H1 (cell line): ENCODE results near the gene COMP. TPM values are rescaled to one million over a fixed set of nuclear protein-coding genes. Genes with fewer than 3 reads are reported as not detected.

Experiments
- CTCF ChIA-PET: fragments of 300-600 bp; sonication (Branson Sonifier 250); formaldehyde crosslinking; loops from one replicate; lab custom pipeline; 2021; ENCODE audit not compliant: partially characterized antibody; lab: Charles Lee
- POLR2A ChIA-PET: fragments of 300-600 bp; sonication (Branson Sonifier 250); formaldehyde crosslinking; loops from one replicate; lab custom pipeline; 2021; ENCODE audit warnings: inconsistent platforms; ENCODE audit not compliant: partially characterized antibody; lab: Charles Lee
- DNase-seq, 2 experiments: peaks; one replicate each; pipeline versions ENCODE4 v3.0.0 to v3.0.0-alpha.2; 2010 to 2022; ENCODE audit warnings: low spot score in 2 of 2, low read depth in 1 of 2, mixed read lengths in 1 of 2
- FAIRE-seq: peaks from 2 replicates; lab custom pipeline; 2011; peaks lifted over from hg19 to GRCh38; lab: Jason Lieb, UNC
- H2AFZ ChIP-seq: 2 replicates; pipeline ENCODE4 v1.8.1; 2012; ENCODE audit warnings: low read length, inconsistent platforms
- H2AK5ac ChIP-seq: 2 replicates; pipeline ENCODE4 v1.6.1; 2013; ENCODE audit warnings: low read depth, low read length
- H2BK120ac ChIP-seq: replicated peaks from 2 replicates; pipeline ENCODE3; 2013; ENCODE audit warnings: low read depth, low read length, inconsistent platforms
- H2BK12ac ChIP-seq: 2 replicates; pipeline ENCODE4 v1.6.1; 2013; ENCODE audit warnings: low read depth, low read length
- H2BK15ac ChIP-seq: 2 replicates; pipeline ENCODE4 v1.6.1; 2013; ENCODE audit warnings: low read length
- H2BK20ac ChIP-seq: 2 replicates; pipeline ENCODE4 v1.6.1; 2013; ENCODE audit warnings: low read length
- H2BK5ac ChIP-seq: 2 replicates; pipeline ENCODE4 v1.6.1; 2013; ENCODE audit warnings: low read depth, low read length
- H3K14ac ChIP-seq: 2 replicates; pipeline ENCODE4 v1.6.1; 2013; ENCODE audit warnings: inconsistent platforms; ENCODE audit not compliant: insufficient read length
- H3K18ac ChIP-seq: 2 replicates; pipeline ENCODE4 v1.6.1; 2013; ENCODE audit warnings: low read length; ENCODE audit errors: extremely low read depth
- H3K23ac ChIP-seq: 2 replicates; pipeline ENCODE4 v1.6.1; 2013; ENCODE audit warnings: inconsistent platforms; ENCODE audit not compliant: insufficient read length
- H3K23me2 ChIP-seq: 2 replicates; pipeline ENCODE4 v1.6.1; 2013; ENCODE audit warnings: low read depth, low read length
- H3K27ac ChIP-seq: 2 replicates; pipeline ENCODE4 v1.6.1; 2011; ENCODE audit warnings: low read depth, low read length, inconsistent platforms
- H3K27me3 ChIP-seq, 4 experiments: replicated peaks in 1 of 4; 1 replicate in 1 of 4; 2 replicates in 3 of 4; pipeline versions ENCODE4 v1.6.1 to v1.8.1; 2011 to 2013; ENCODE audit warnings: low read length in 3 of 4, mild to moderate bottlenecking in 3 of 4, inconsistent platforms in 2 of 4, mixed read lengths in 2 of 4, moderate library complexity in 1 of 4; ENCODE audit not compliant: control insufficient read depth in 3 of 4, insufficient read depth in 3 of 4; ENCODE audit errors: extremely low read depth in 1 of 4
- H3K36me3 ChIP-seq, 4 experiments: 2 replicates each; pipeline versions ENCODE4 v1.6.1 to v1.8.1; 2011 to 2013; ENCODE audit warnings: mild to moderate bottlenecking in 4 of 4, low read length in 3 of 4, moderate library complexity in 2 of 4, control low read depth in 1 of 4, inconsistent platforms in 1 of 4; ENCODE audit not compliant: insufficient read depth in 4 of 4, control insufficient read depth in 2 of 4
- H3K4ac ChIP-seq: replicated peaks from 2 replicates; pipeline ENCODE3; 2013; ENCODE audit warnings: low read length, low read depth, mixed read lengths, inconsistent platforms; ENCODE audit not compliant: insufficient read length
- H3K4me1 ChIP-seq, 4 experiments: replicated peaks in 1 of 4; 1 replicate in 1 of 4; 2 replicates in 3 of 4; pipeline versions ENCODE4 v1.6.1 to v1.8.1; 2011 to 2013; ENCODE audit warnings: low read length in 3 of 4, inconsistent platforms in 2 of 4, mixed read lengths in 1 of 4; ENCODE audit not compliant: insufficient read depth in 4 of 4, control insufficient read depth in 3 of 4
- H3K4me2 ChIP-seq, 2 experiments: 2 replicates each; pipeline versions ENCODE4 v1.6.1 to v1.8.1; 2011 to 2013; ENCODE audit warnings: low read depth in 2 of 2, low read length in 2 of 2, control low read depth in 1 of 2, inconsistent platforms in 1 of 2, mild to moderate bottlenecking in 1 of 2; ENCODE audit not compliant: insufficient read depth in 1 of 2
- H3K4me3 ChIP-seq, 4 experiments: fragments of 200-600, 300-600 bp in 1 of 4; sonication (generic), shearing (Covaris generic), sonication (Bioruptor Twin) in 1 of 4; 2 replicates each; pipeline versions ENCODE4 v1.5.1 to v1.8.1; 2011 to 2016; ENCODE audit warnings: low read length in 4 of 4, low read depth in 3 of 4, control low read depth in 2 of 4, inconsistent platforms in 2 of 4, mild to moderate bottlenecking in 2 of 4, mixed read lengths in 1 of 4, moderate library complexity in 1 of 4; ENCODE audit not compliant: insufficient read depth in 2 of 4; ENCODE audit errors: extremely low read depth in 1 of 4
- H3K56ac ChIP-seq: replicated peaks from 2 replicates; pipeline ENCODE3; 2013; ENCODE audit warnings: low read depth, mild to moderate bottlenecking, mixed read lengths, low read length, inconsistent platforms; ENCODE audit not compliant: insufficient read length
- H3K79me1 ChIP-seq: 2 replicates; pipeline ENCODE4 v1.6.1; 2013; ENCODE audit warnings: low read depth, low read length, control low read depth
- H3K79me2 ChIP-seq, 2 experiments: 2 replicates each; pipeline versions ENCODE4 v1.6.1 to v1.8.1; 2012 to 2013; ENCODE audit warnings: low read length in 2 of 2, mild to moderate bottlenecking in 2 of 2, inconsistent platforms in 1 of 2; ENCODE audit not compliant: insufficient read depth in 2 of 2, control insufficient read depth in 1 of 2
- H3K9ac ChIP-seq, 4 experiments: replicated peaks in 1 of 4; 1 replicate in 1 of 4; 2 replicates in 3 of 4; pipeline versions ENCODE4 v1.6.1 to v1.8.1; 2011 to 2013; ENCODE audit warnings: low read depth in 3 of 4, low read length in 3 of 4, control low read depth in 2 of 4, mild to moderate bottlenecking in 2 of 4, moderate library complexity in 2 of 4, inconsistent platforms in 1 of 4; ENCODE audit errors: extremely low read depth in 1 of 4
- H3K9me3 ChIP-seq, 2 experiments: 2 replicates each; pipeline versions ENCODE4 v1.6.1 to v1.8.1; 2012 to 2013; ENCODE audit warnings: mild to moderate bottlenecking in 2 of 2, moderate library complexity in 2 of 2, control low read depth in 1 of 2, inconsistent platforms in 1 of 2, low read depth in 1 of 2, low read length in 1 of 2, mixed read lengths in 1 of 2; ENCODE audit not compliant: insufficient read depth in 2 of 2
- H4K20me1 ChIP-seq, 2 experiments: replicated peaks in 1 of 2; 2 replicates each; pipeline versions ENCODE3 to v1.8.1; 2011 to 2013; ENCODE audit warnings: inconsistent platforms in 2 of 2, low read length in 2 of 2, mild to moderate bottlenecking in 1 of 2; ENCODE audit not compliant: insufficient read depth in 2 of 2, control insufficient read depth in 1 of 2
- H4K5ac ChIP-seq: 2 replicates; pipeline ENCODE4 v1.6.1; 2013; ENCODE audit warnings: low read length, low read depth, mixed read lengths, inconsistent platforms; ENCODE audit not compliant: insufficient read length
- H4K8ac ChIP-seq: 2 replicates; pipeline ENCODE4 v1.8.0; 2013; ENCODE audit warnings: mild to moderate bottlenecking, moderate library complexity, low read length, inconsistent platforms; ENCODE audit not compliant: insufficient read depth; ENCODE audit errors: extremely low read depth
- H4K91ac ChIP-seq: replicated peaks from 2 replicates; pipeline ENCODE3; 2013; ENCODE audit warnings: low read length, mixed read lengths, inconsistent platforms; ENCODE audit not compliant: insufficient read length
- ASH2L ChIP-seq: fragments of 200-600, 300-600 bp; sonication (generic); IDR thresholded peaks from one replicate; pipeline ENCODE4 v1.7.1; 2017; ENCODE audit warnings: low read length
- EP300 ChIP-seq, 2 experiments: IDR thresholded peaks; 1 replicate in 1 of 2; 2 replicates in 1 of 2; pipeline ENCODE4 v1.6.1; 2011 to 2012; ENCODE audit warnings: low read depth in 2 of 2, low read length in 2 of 2, mild to moderate bottlenecking in 2 of 2, borderline replicate concordance in 1 of 2, inconsistent platforms in 1 of 2, moderate library complexity in 1 of 2
- GTF2F1 ChIP-seq: IDR thresholded peaks from 2 replicates; pipeline ENCODE4 v1.6.1; 2012; ENCODE audit warnings: low read depth, low read length, improper control_type of control experiment, borderline replicate concordance
- HDAC6 ChIP-seq: IDR thresholded peaks from one replicate; pipeline ENCODE4 v1.7.1; 2012; ENCODE audit warnings: low read depth, mild to moderate bottlenecking, inconsistent platforms, low read length, moderate library complexity
- KDM4A ChIP-seq: IDR thresholded peaks from one replicate; pipeline ENCODE4 v1.7.1; 2012; ENCODE audit warnings: low read depth, mild to moderate bottlenecking, moderate library complexity, low read length, inconsistent platforms; ENCODE audit not compliant: severe bottlenecking
- KDM5A ChIP-seq: fragments of 200-600 bp; IDR thresholded peaks from 2 replicates; pipeline ENCODE4 v1.7.1; 2012; ENCODE audit warnings: mild to moderate bottlenecking, low read length, inconsistent platforms, mixed read lengths
- POLR2AphosphoS5 ChIP-seq: IDR thresholded peaks from 2 replicates; pipeline ENCODE4 v1.6.1; 2011; ENCODE audit warnings: low read depth, low read length
- SIN3A ChIP-seq, 2 experiments: IDR thresholded peaks in 1 of 2; conservative IDR thresholded peaks in 1 of 2; 2 replicates each; pipeline ENCODE4 v1.6.1; 2011 to 2012; ENCODE audit warnings: low read length in 2 of 2, improper control_type of control experiment in 1 of 2, low read depth in 1 of 2, mild to moderate bottlenecking in 1 of 2
- SIRT6 ChIP-seq: IDR thresholded peaks from one replicate; pipeline ENCODE4 v1.7.1; 2012; ENCODE audit warnings: low read length, inconsistent platforms
- WGBS, 2 experiments: shearing (Covaris generic) in 1 of 2; methylation state at CpG; one replicate each; pipeline versions ENCODE4 v1.1.6 to v1.1.7; 2013 to 2015; ENCODE audit warnings: low lambda C conversion rate in 2 of 2, mixed read lengths in 2 of 2, inconsistent platforms in 1 of 2, low coverage in 1 of 2, missing lambda C conversion rate in 1 of 2; ENCODE audit not compliant: insufficient replicate concordance in 2 of 2, insufficient coverage in 1 of 2, insufficient read length in 1 of 2; ENCODE audit errors: extremely low coverage in 1 of 2, missing lambda C conversion rate in 1 of 2; 5-methylcytosine and 5-hydroxymethylcytosine counted together
- polyA plus RNA-seq, 7 experiments: library from polyadenylated mRNA; depleted of rRNA in 3 of 7; stranded (reverse) in 5 of 7; unstranded in 2 of 7; fragments of >200 nt in 5 of 7; fragments of 200-250 nt in 2 of 7; gene quantifications; 1 replicate in 5 of 7; 2 replicates in 1 of 7; 4 replicates in 1 of 7; pipeline versions ENCODE4 v1.2.1 to v1.2.3, GENCODE V29; 2011 to 2013; ENCODE audit warnings: missing spikeins in 2 of 7, mixed read lengths in 2 of 7
- total RNA-seq: library from RNA; stranded (reverse); fragmentation: NEBNext Ultra II Directional; extraction: Animal tissue kit (Norgen Biotek cat#: 25700); gene quantifications from 2 replicates; pipeline ENCODE4 v1.2.1, GENCODE V29; 2021
- TF ChIP-seq, protein P1 (sequence below), 3 experiments: IDR thresholded peaks; 1 replicate in 2 of 3; 2 replicates in 1 of 3; pipeline versions ENCODE4 v1.5.1 to v1.6.1; 2011; ENCODE audit warnings: low read length in 3 of 3, mild to moderate bottlenecking in 3 of 3, inconsistent platforms in 2 of 3, low read depth in 1 of 3, moderate library complexity in 1 of 3; ENCODE audit not compliant: insufficient read depth in 1 of 3; ENCODE audit errors: control extremely low read depth in 1 of 3
- TF ChIP-seq, protein P2 (sequence below): IDR thresholded peaks from 2 replicates; pipeline ENCODE4 v1.6.1; 2012; ENCODE audit warnings: inconsistent platforms

Gene COMP
- total and polyA plus RNA-seq, 2 of the 8 experiments (the other 6 are each of a cell fraction or from before 2014, with no cell fraction given), result 0.17 TPM

DNA sequence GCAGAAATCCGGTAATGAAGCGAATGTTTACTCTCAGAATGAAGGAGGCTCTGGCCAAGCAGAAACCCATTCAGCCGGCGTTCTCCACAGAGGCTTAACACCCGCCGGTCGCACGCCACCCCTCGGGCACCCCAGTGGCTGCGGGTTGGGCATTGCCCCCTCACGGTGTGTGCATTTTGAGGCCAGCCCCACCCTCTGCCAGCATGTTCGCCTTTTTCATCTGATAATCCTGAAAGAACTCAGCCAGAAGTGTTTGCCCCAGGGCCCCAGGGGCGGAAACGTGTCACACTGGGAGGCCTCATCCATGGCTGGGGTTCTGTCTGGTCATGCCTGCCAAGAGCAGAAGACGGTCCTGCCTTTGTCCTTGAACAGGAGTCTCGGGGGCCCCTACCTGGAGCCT is 34.2 kb downstream of the COMP start:
- H2AFZ ChIP-seq, result no peak overlapping the region
- H4K20me1 ChIP-seq, result peaks cover 3% of the 10 kb centered on the region in 2 experiments
- ChIA-PET POLR2A (no interaction called here), CTCF (interaction anchor here (0.6 kb wide), 1 partner anchor 19 kb away, joined by 3 read pairs; no protein-coding TSS in a partner anchor)
- no peaks in the 10 kb centered on the region for H3K79me1 ChIP-seq
- no peak overlapping the region for H4K8ac ChIP-seq
- peaks cover 0 to 8% (median 0%) of the 10 kb centered on the region in 4 experiments; a peak in 2 of 7 replicates for H3K27me3 ChIP-seq
- H3K4me3 ChIP-seq, result no peak overlapping the region
- no peak overlapping the region for H4K91ac ChIP-seq
- H4K5ac ChIP-seq, result no peak overlapping the region
- no peak overlapping the region for H3K56ac ChIP-seq
- H3K36me3 ChIP-seq, result no peaks in the 10 kb centered on the region
- no peak overlapping the region for H3K4me2 ChIP-seq
- no peaks in the 10 kb centered on the region for H3K9me3 ChIP-seq
- H3K14ac ChIP-seq, result no peak overlapping the region
- DNase-seq (no peak), FAIRE-seq (no peak)
- no peak overlapping the region for H3K27ac ChIP-seq
- H3K18ac ChIP-seq, result no peak overlapping the region
- WGBS, 2 experiments, result 84% methylated on average over 16 of the region's 16 CpGs; no CpG with 5 or more reads in 1 of the 2 experiments
- H2BK120ac ChIP-seq, result no peak overlapping the region
- no peak overlapping the region for H2AK5ac ChIP-seq
- H3K79me2 ChIP-seq, result no peaks in the 10 kb centered on the region
- H2BK20ac ChIP-seq, result no peak overlapping the region
- H3K4ac ChIP-seq, result no peak overlapping the region
- H3K4me1 ChIP-seq, result no peaks in the 10 kb centered on the region; a peak in 2 of 7 replicates
- no peak overlapping the region for H2BK12ac ChIP-seq
- no peak overlapping the region for H3K23ac ChIP-seq
- no peak overlapping the region for H2BK5ac ChIP-seq
- no peak overlapping the region for H3K9ac ChIP-seq
- H3K23me2 ChIP-seq, result no peaks in the 10 kb centered on the region
- H2BK15ac ChIP-seq, result no peak overlapping the region
- TF ChIP-seq HDAC6, result no peak
- no peak for TF ChIP-seq ASH2L
- no peak for TF ChIP-seq POLR2AphosphoS5
- TF ChIP-seq KDM5A, result no peak
- TF ChIP-seq, protein P1, sequence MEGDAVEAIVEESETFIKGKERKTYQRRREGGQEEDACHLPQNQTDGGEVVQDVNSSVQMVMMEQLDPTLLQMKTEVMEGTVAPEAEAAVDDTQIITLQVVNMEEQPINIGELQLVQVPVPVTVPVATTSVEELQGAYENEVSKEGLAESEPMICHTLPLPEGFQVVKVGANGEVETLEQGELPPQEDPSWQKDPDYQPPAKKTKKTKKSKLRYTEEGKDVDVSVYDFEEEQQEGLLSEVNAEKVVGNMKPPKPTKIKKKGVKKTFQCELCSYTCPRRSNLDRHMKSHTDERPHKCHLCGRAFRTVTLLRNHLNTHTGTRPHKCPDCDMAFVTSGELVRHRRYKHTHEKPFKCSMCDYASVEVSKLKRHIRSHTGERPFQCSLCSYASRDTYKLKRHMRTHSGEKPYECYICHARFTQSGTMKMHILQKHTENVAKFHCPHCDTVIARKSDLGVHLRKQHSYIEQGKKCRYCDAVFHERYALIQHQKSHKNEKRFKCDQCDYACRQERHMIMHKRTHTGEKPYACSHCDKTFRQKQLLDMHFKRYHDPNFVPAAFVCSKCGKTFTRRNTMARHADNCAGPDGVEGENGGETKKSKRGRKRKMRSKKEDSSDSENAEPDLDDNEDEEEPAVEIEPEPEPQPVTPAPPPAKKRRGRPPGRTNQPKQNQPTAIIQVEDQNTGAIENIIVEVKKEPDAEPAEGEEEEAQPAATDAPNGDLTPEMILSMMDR (IDR thresholded peaks at IDR 0.05; ENCODE audit: control extremely low read depth in 1 of 3, insufficient read depth in 1 of 3, low read depth in 1 of 3, low read length in 3 of 3), result no peak
- TF ChIP-seq SIN3A (conservative IDR thresholded peaks at IDR 0.05 in 1 of 2, IDR thresholded peaks at IDR 0.05 in 1 of 2; ENCODE audit: low read depth in 1 of 2, low read length in 2 of 2), result no peak
- TF ChIP-seq EP300 (IDR thresholded peaks at IDR 0.05; ENCODE audit: borderline replicate concordance in 1 of 2, low read depth in 2 of 2, low read length in 2 of 2), result no peak
- no peak for TF ChIP-seq KDM4A
- TF ChIP-seq GTF2F1, result no peak
- TF ChIP-seq, protein P2, sequence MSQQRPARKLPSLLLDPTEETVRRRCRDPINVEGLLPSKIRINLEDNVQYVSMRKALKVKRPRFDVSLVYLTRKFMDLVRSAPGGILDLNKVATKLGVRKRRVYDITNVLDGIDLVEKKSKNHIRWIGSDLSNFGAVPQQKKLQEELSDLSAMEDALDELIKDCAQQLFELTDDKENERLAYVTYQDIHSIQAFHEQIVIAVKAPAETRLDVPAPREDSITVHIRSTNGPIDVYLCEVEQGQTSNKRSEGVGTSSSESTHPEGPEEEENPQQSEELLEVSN, result no peak
- TF ChIP-seq SIRT6, result no peak
